ENCODE measurements around the gene CPA4.

- TF ChIP-seq YY1 (IDR thresholded peaks at IDR 0.05; ENCODE audit: insufficient read depth, insufficient read length) (no peak), SUZ12 (IDR thresholded peaks at IDR 0.05; ENCODE audit: extremely low read depth, insufficient read depth, insufficient read length) (no peak), ZNF274 (IDR thresholded peaks at IDR 0.05; ENCODE audit: low read depth, low read length) (no peak)
These were observed 2.2 kb upstream of the CPA4 start for GRCh38 chr7:130290745-130291144.

Measured in NT2/D1 (cell line).